Measurements from ENCODE around the gene TMEM59L. TPM values are rescaled to one million over a fixed set of nuclear protein-coding genes. Genes with fewer than 3 reads are reported as not detected.
A peak's percentile ranks its signal among the peaks of the same experiment; 100 is the strongest.

Gene TMEM59L
- total and polyA plus RNA-seq, 9 of the 15 experiments (the other 6 are each of a cell fraction or from before 2014, with no cell fraction given) = 0.37 TPM; not detected in 8

DNA sequence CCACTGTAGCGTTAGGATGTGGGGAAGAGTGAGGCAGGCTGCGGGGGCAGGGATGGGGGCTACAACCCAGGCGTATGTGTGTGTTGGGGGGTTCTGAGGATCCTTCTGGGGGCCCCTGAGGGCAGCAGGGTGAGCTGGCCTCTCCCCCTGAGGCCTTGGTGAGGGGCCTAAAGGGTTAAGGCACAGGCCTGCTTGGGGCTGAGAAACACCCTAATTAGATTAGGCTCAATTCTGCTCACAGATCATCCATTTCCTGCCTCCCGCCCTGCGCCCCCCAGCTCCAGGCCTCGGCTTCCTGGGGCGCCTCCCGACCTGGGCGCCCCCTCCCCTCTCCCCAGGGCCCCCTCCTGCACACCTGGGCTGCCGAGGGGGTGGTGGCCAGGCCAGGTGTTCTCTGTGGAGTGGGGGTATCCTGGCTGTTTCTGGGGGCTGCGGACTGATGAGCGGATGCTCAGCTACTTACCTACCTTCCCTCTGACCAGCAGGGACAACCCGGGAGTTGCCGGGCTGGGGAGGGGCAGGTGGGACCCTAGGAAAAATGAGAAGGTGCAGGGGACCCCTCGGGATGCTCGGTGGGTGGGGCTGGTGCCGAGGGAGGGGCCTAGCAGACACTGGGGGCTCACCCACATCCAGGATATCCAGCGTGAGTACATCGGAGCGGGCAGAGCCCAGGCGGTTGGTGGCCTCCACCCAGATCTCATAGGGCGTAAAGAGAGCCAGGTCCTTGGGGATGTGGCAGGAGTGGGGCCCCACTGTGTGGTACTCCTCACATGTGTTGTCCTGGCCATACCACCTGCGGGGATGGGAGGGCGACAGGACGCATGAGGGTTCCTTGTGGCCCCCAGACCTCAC, 14.6 kb upstream of the TMEM59L start (continued):
- TF ChIP-seq PREB (CRISPR knock-in tag; IDR thresholded peaks at IDR 0.05) = no peak

DNA sequence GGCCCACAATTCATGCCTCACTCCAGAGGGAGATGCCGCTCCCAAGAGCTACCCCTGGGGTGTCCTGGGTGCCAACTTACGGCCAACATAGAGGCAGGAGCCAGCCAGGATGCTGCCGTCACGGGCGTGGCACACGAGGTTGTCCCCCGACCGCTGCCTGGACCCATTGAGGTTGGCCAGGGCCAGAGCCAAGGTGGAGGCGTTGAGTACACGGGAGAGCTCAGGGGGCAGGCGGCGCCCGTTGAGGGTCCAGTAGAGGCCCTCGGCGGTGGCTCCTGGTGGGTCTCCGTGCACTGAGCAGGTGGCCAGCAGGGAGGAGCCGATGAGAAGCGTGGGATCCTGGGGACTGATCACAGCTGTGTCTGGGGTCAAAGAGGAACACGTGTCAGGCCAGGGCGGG, 13.2 kb upstream of the TMEM59L start:
- ChIA-PET POLR2A (interaction anchor here (0.6 to 1.1 kb wide), 2 partner anchors 20 to 130 kb away, joined by 3 read pairs; no protein-coding TSS in a partner anchor), CTCF (ENCODE audit: low intra/inter-chr PET ratio) (no interaction called here)
- ATAC-seq = no peak
- TF ChIP-seq KLF16 (IDR thresholded peaks at IDR 0.05) = no peak
- no peak for TF ChIP-seq MCM2 (IDR thresholded peaks at IDR 0.05; ENCODE audit: low read depth)
- no peak for TF ChIP-seq FOXK1 (CRISPR knock-in tag; IDR thresholded peaks at IDR 0.05; ENCODE audit: borderline replicate concordance)
- TF ChIP-seq POLR2G (IDR thresholded peaks at IDR 0.05; ENCODE audit: low read depth, low read length) = 0 out of 2 replicates have a peak, but pooled peaks have one; percentile 29
- TF ChIP-seq ZBTB7A (IDR thresholded peaks at IDR 0.05; ENCODE audit: borderline replicate concordance, control insufficient read depth, low read depth, low read length) = peak; percentile 44; the same call in 1 of the 2 replicates
- TF ChIP-seq ZNF445 (CRISPR knock-in tag; IDR thresholded peaks at IDR 0.05; ENCODE audit: low read depth) = no peak
- TF ChIP-seq GTF2F1 (IDR thresholded peaks at IDR 0.05; ENCODE audit: low read depth, low read length) = no peak
- Histone ChIP-seq H3K79me2 (ENCODE audit: control insufficient read depth, insufficient read depth, low read length) (no peaks in the 10 kb centered on the region), H3K9me3 (replicated peaks; ENCODE audit: control insufficient read depth, insufficient read depth, low read depth, low read length) (no peaks in the 10 kb centered on the region), H3K4me1 (replicated peaks in 1 of 2; ENCODE audit: control insufficient read depth in 2 of 2, insufficient read depth in 2 of 2, low read length in 2 of 2) (peaks cover 13 to 56% of the 10 kb centered on the region in 2 experiments), H3K4me2 (ENCODE audit: insufficient read depth, low read length) (no peak overlapping the region), H2AFZ (ENCODE audit: low read depth, low read length) (no peak overlapping the region), H3K9me1 (ENCODE audit: control insufficient read depth, insufficient read depth, low read length) (no peaks in the 10 kb centered on the region), H3K27ac (ENCODE audit: extremely low read depth, low read depth, low read length) (no peak overlapping the region), H4K20me1 (replicated peaks; ENCODE audit: control insufficient read depth, insufficient read depth, low read length) (peaks cover 6% of the 10 kb centered on the region), H3K27me3 (ENCODE audit: control insufficient read depth in 2 of 2, insufficient read depth in 2 of 2, low read length in 2 of 2) (peaks cover 0 to 6% of the 10 kb centered on the region in 2 experiments; a peak in 2 of 5 replicates), H3K36me3 (ENCODE audit: control insufficient read depth, insufficient read depth, low read length) (no peaks in the 10 kb centered on the region), H3K9ac (ENCODE audit: insufficient read depth in 1 of 2, low read depth in 2 of 2, low read length in 2 of 2) (no peak overlapping the region), H3K4me3 (no peak overlapping the region)
- no peak for FAIRE-seq
- intact Hi-C loops (cut with micrococcal nuclease) = loop anchor here (10.0 kb wide), 1 partner anchor 245 kb away; no protein-coding TSS in a partner anchor
- WGBS (ENCODE audit: insufficient coverage, low coverage, missing lambda C conversion rate) = 22% methylated on average over 14 of the region's 20 CpGs
- DNase-seq (ENCODE audit: extremely low read depth in 1 of 4, low spot score in 3 of 4) = no peak
- in situ Hi-C loops (cut with MboI) = no loop called here
- BruUV-seq (replicated peaks) = no TSS peak
